Esophagus (tissue), 2 donors: ENCODE data around the gene FGFR2. TPM values are rescaled to one million over a fixed set of nuclear protein-coding genes. Genes with fewer than 3 reads are reported as not detected.

ENCODE experiments used
- H3K27ac ChIP-seq, 2 donors: one replicate each; pipeline ENCODE4 v1.5.1; 2013; ENCODE audit warnings: low read depth in 2 of 2, mild to moderate bottlenecking in 2 of 2, inconsistent platforms in 1 of 2, low read length in 1 of 2, moderate library complexity in 1 of 2
- H3K27me3 ChIP-seq, 2 donors: one replicate each; pipeline ENCODE4 v1.6.1; 2013; ENCODE audit warnings: low read length in 2 of 2, control low read depth in 1 of 2, mild to moderate bottlenecking in 1 of 2; ENCODE audit not compliant: insufficient read depth in 2 of 2, control insufficient read depth in 1 of 2
- H3K36me3 ChIP-seq, 2 donors: one replicate each; pipeline ENCODE4 v1.6.1; 2013; ENCODE audit warnings: low read length in 1 of 2; ENCODE audit not compliant: control insufficient read depth in 2 of 2, insufficient read depth in 2 of 2
- H3K4me1 ChIP-seq, 2 donors: one replicate each; pipeline ENCODE4 v1.6.1; 2013; ENCODE audit warnings: low read length in 1 of 2; ENCODE audit not compliant: control insufficient read depth in 2 of 2, insufficient read depth in 2 of 2
- H3K4me3 ChIP-seq, 2 donors: one replicate each; pipeline ENCODE4 v1.5.1; 2013; ENCODE audit warnings: low read length in 2 of 2, mild to moderate bottlenecking in 2 of 2, low read depth in 1 of 2, moderate library complexity in 1 of 2
- H3K9me3 ChIP-seq, 2 donors: one replicate each; pipeline ENCODE4 v1.6.1; 2013; ENCODE audit warnings: mild to moderate bottlenecking in 2 of 2, low read depth in 1 of 2, low read length in 1 of 2, moderate library complexity in 1 of 2; ENCODE audit not compliant: control insufficient read depth in 2 of 2, insufficient read depth in 1 of 2
- WGBS, 2 donors: extraction: QIAGEN DNeasy Blood & Tissue Kit; methylation state at CpG; one replicate each; pipeline ENCODE4 v1.1.7; 2013; 5-methylcytosine and 5-hydroxymethylcytosine counted together
- polyA plus RNA-seq, 2 donors: library from polyadenylated mRNA; stranded (reverse); fragments of 200-250 nt; gene quantifications; one replicate each; pipeline ENCODE4 v1.2.3, GENCODE V29; 2013
- donor health status: healthy with polysubstance abuse.
- donor health status: Bipolar disorder and iron deficiency.

Gene FGFR2
- polyA plus RNA-seq, 2 donors, result 10.8 to 15.4 TPM

DNA sequence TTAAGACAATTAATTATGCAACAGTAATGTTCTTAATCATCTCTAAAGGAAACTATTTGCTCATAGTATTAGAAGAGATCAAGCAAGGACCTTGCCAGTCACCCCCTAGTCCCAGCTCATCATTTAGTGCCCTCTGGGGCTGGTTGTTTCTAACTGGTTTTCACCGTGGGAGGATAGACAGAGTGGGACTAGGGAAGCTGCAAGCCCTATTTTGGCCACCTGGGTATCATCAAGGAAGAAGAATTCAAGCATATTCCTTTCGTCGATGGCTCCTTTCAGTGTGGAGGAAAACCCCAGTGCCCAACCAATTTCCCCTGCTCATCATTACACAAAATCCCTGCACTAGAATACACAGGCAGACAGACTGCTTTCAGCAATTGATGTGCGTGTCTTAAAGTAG lies 30.6 kb upstream of the FGFR2 start:
- no peaks in the 10 kb centered on the region for H3K36me3 ChIP-seq
- H3K27me3 ChIP-seq, result no peaks in the 10 kb centered on the region
- peaks cover 3 to 6% of the 10 kb centered on the region in 2 donors for H3K4me1 ChIP-seq
- H3K27ac ChIP-seq, result peak overlapping the region; percentile 14 to 26
- WGBS, 2 donors, result 46 to 47% methylated on average over 4 of the region's 4 CpGs
- no peaks in the 10 kb centered on the region for H3K9me3 ChIP-seq
- H3K4me3 ChIP-seq, result no peak overlapping the region

GRCh38 chr10:121627876-121628581 lies 29.8 kb upstream of the FGFR2 start:
- Histone ChIP-seq H3K9me3 (no peaks in the 10 kb centered on the region), H3K27ac (peak overlapping the region; percentile 54 to 80), H3K4me3 (no peak overlapping the region), H3K36me3 (no peaks in the 10 kb centered on the region), H3K27me3 (no peaks in the 10 kb centered on the region), H3K4me1 (peaks cover 3 to 6% of the 10 kb centered on the region in 2 donors)
- 20 to 41% methylated on average over 15 of the region's 15 CpGs for WGBS, 2 donors

DNA sequence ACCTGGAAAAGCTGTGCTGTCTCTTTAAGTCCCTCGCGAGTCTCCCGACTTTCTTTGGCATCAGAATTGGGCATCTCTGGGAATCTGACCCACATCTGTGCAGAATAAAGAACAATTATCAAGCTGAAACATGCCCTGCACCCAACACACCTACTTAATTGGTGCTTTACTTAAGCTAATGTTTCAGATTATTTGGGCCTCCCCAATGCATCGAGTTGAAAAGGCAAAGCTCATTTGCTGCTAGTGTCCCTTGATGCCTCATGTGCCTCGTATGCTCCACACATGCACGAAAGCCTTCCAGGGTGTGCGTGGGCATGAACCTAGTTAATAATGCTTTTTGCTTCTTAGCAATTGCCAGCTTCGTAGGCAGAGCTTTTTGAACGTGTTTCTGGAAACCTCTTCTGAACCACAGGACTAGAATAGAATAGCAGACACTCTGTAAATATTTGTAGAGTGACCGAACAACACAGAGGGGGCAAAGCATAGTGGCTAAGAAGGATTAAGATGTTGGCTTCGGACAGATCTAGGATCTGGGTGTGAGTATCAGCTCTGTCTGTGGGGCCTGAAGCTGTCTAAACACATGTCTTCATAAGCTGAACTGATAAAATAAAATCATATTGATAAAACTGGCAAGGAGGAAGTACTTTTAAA lies 26.7 kb upstream of the FGFR2 start:
- Histone ChIP-seq H3K27me3 (no peaks in the 10 kb centered on the region), H3K4me3 (no peak overlapping the region), H3K36me3 (no peaks in the 10 kb centered on the region), H3K4me1 (peaks cover 3 to 6% of the 10 kb centered on the region in 2 donors), H3K27ac (peak overlapping the region; percentile 47 to 48), H3K9me3 (no peaks in the 10 kb centered on the region)
- WGBS, 2 donors, result 29 to 30% methylated on average over 11 of the region's 11 CpGs

- H3K36me3 ChIP-seq, result no peaks in the 10 kb centered on the region
- H3K4me1 ChIP-seq, result no peaks in the 10 kb centered on the region
- H3K27ac ChIP-seq, result no peak overlapping the region
- peaks cover 2 to 3% of the 10 kb centered on the region in 2 donors for H3K9me3 ChIP-seq
- no peak overlapping the region for H3K4me3 ChIP-seq
- no peaks in the 10 kb centered on the region for H3K27me3 ChIP-seq
- 79 to 90% methylated on average over 2 of the region's 2 CpGs for WGBS, 2 donors
Measured at GRCh38 chr10:121618906-121619305, 20.7 kb upstream of the FGFR2 start.

DNA sequence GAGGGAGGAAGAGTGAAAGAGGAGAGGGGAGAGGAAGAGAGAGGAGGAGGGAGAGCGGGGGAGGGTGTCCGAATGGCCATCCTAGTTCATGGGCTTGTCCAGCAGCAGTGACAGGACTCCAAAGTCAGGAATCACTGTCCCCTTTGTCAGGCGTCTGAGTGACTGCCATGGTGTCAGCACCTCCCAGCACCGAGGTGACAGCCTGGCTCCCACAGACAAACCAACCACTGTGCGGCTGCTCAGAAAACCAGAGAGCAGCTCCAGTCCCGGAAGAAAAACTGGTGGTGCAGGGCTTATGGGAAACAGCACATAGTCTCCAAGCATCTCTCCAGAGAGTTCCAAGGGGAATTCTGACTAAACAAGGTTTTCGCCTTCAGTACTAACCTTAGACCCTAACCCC lies 18.9 kb upstream of the FGFR2 start:
- H3K4me1 ChIP-seq, result no peaks in the 10 kb centered on the region
- H3K36me3 ChIP-seq, result no peaks in the 10 kb centered on the region
- 85 to 89% methylated on average over 7 of the region's 7 CpGs for WGBS, 2 donors
- no peak overlapping the region for H3K27ac ChIP-seq
- no peaks in the 10 kb centered on the region for H3K27me3 ChIP-seq
- no peak overlapping the region for H3K4me3 ChIP-seq
- H3K9me3 ChIP-seq, result peaks cover 2 to 3% of the 10 kb centered on the region in 2 donors

DNA sequence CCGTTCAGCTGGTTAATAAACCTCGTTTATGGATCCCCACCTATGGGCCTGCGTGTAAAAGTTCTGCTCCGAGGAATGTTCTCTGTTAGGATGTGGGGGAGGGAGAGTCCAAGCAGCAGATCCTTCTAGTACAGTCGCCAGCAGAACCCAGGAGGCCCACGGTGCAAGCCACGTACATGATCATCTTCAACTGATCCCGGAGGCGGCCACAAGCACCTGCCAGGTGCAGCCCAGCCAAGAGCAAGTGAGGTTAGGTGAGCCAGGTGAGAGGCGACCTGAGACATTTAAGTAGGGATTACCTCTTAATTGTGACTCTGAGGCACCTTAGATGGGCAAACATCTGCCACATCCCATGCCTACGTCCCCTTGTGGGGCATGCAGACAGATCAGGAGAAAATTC lies 18.0 kb upstream of the FGFR2 start:
- 82 to 86% methylated on average over 11 of the region's 11 CpGs for WGBS, 2 donors
- Histone ChIP-seq H3K4me1 (peaks cover 0 to 2% of the 10 kb centered on the region in 2 donors), H3K9me3 (peaks cover 2 to 3% of the 10 kb centered on the region in 2 donors), H3K4me3 (no peak overlapping the region), H3K27me3 (no peaks in the 10 kb centered on the region), H3K27ac (no peak overlapping the region), H3K36me3 (no peaks in the 10 kb centered on the region)

DNA sequence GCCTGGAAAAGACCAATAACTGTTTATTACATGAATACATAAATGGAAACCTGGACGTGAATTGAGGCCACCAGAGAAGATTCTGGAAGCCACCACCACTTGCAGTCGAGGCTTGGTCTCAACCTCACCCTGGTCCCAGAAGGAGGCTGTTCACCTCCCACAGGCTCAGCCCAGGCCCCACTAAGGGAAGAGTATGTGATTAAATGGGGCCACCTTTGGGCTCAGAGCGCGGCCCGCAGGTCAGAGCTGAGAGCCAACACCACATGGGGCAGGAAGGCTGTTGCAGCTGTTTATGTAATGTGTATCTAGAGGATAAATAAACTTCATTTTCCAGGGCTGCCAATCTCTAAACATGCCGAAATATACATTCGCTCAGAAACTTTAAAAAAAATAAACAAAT lies 17.6 kb upstream of the FGFR2 start:
- Histone ChIP-seq H3K27ac (no peak overlapping the region), H3K4me3 (no peak overlapping the region), H3K27me3 (no peaks in the 10 kb centered on the region), H3K36me3 (no peaks in the 10 kb centered on the region), H3K9me3 (peaks cover 2 to 3% of the 10 kb centered on the region in 2 donors), H3K4me1 (peaks cover 0 to 2% of the 10 kb centered on the region in 2 donors)
- 77 to 80% methylated on average over 7 of the region's 7 CpGs for WGBS, 2 donors

DNA sequence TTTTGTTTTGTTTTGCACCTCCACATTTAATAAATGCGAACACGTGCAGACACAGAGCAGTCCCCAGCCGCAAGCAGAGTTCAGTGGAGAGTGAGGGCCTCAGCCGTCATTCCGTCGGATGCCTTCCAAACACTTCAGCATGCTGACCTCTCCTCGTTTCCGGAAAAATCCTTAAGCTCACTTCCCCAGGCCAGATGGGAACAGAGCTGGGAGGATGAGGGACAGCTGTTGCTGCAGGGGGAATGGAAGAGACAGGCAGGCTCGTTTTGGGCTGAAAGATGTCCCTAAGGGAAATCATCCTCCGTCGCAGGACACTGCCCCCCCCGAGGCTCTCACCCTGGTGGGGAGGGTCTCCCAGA lies 17.2 kb upstream of the FGFR2 start:
- Histone ChIP-seq H3K36me3 (no peaks in the 10 kb centered on the region), H3K9me3 (peaks cover 2 to 3% of the 10 kb centered on the region in 2 donors), H3K4me1 (peaks cover 0 to 2% of the 10 kb centered on the region in 2 donors), H3K27me3 (no peaks in the 10 kb centered on the region), H3K4me3 (no peak overlapping the region), H3K27ac (no peak overlapping the region)
- WGBS, 2 donors, result 68% methylated on average over 12 of the region's 12 CpGs

- WGBS, 2 donors, result 72 to 79% methylated on average over 9 of the region's 9 CpGs
- Histone ChIP-seq H3K9me3 (peaks cover 2 to 3% of the 10 kb centered on the region in 2 donors), H3K4me3 (no peak overlapping the region), H3K27me3 (no peaks in the 10 kb centered on the region), H3K4me1 (peaks cover 0 to 2% of the 10 kb centered on the region in 2 donors), H3K36me3 (no peaks in the 10 kb centered on the region), H3K27ac (no peak overlapping the region)
Measured at GRCh38 chr10:121614613-121615434, 16.6 kb upstream of the FGFR2 start.
